Medulla oblongata (tissue), 1 donor: Measurements from ENCODE around the gene KLRG1.
A peak's percentile ranks its signal among the peaks of the same experiment; 100 is the strongest.

ENCODE experiments used
- DNase-seq: peaks from one replicate; pipeline ENCODE4 v3.0.0-alpha.2; 2015; ENCODE audit errors: extremely low spot score

The KLRG1 gene

GRCh38 chr12:8985213-8985754, 4.1 kb upstream of the KLRG1 start:
- DNase-seq = no peak

DNA sequence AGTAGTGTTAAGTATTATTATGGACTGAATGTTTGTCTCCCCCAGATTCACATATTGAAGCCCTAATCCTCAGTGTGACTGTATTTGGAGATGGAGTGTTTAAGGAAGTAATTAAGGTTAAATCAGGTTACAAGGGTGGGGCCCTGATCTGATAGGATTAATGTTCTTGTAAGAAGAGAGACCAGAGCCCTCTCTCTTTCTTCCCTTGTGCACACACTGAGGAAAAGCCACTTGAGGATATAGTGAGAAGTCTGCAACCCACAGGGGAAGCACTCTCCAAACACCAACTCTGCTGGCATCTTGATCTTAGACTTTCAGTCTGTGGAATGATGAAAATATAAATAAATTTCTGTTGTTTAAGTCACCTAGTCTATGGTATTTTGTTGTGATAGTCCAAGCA, 2.2 kb upstream of the KLRG1 start:
- no peak for DNase-seq

DNA sequence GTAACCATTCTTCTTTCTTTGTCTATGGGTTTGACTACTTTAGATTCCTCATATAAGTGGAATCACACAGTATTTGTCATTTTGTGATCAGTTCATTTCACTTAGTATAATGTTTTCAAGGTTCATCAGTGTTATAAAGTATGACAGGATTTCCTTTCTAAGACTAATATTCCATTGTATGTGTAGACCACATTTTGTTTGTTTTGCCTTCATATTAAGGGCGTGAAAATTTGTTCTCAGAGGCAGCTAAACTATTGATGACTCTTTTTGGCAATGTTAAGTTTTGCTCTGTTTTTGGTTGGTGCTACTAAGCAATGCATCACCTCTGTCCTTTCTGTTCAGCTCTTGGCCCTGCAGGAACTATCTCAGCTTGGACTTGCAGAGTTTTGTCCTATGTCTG, 1.7 kb upstream of the KLRG1 start:
- no peak for DNase-seq

DNA sequence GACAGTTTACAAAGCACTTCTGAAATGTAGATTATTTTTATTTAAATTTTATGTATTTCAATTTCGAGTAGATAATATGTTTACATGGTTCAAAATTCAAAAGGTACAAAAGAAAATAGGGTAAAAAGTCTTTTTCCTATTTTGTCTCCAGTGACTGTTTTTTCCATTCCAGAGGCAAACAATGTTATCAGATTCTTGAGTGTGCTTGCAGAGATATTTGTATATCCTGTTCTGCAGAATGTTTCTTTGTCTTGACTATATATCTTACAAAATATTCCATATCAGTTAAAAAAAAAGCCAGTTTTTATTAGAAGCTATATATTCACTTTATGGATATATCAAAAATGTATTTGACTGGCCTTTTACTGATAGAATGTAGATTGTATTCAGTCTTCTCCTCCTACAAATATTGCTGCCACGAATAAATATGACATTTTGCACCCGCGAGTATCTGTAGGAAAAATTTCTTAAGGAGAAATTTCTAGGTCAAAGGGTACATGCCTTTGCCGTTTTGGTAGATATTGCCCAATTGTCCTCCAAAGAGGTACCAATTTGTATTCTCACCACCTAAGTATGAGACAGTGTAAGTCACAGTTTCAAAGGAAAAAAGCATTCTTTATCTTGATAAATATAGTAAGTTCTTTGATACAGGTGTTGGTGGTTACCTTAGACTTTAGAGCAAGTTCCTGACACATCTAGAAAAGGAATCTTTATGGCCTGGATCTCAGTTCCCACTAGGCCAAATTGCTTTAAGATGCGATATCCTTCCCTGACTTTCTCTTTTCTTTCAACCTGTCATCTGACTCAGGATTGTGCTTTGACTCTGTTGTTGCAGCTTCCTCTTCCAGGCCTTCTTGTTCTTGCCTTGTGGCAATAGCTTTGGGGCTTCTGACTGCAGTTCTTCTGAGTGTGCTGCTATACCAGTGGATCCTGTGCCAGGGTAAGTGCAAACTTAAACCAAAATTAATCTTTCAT, 2.3 kb downstream of the KLRG1 start:
- DNase-seq = peak; percentile 18

- no peak for DNase-seq
Observed at GRCh38 chr12:8993827-8994226, 4.5 kb downstream of the KLRG1 start.

DNA sequence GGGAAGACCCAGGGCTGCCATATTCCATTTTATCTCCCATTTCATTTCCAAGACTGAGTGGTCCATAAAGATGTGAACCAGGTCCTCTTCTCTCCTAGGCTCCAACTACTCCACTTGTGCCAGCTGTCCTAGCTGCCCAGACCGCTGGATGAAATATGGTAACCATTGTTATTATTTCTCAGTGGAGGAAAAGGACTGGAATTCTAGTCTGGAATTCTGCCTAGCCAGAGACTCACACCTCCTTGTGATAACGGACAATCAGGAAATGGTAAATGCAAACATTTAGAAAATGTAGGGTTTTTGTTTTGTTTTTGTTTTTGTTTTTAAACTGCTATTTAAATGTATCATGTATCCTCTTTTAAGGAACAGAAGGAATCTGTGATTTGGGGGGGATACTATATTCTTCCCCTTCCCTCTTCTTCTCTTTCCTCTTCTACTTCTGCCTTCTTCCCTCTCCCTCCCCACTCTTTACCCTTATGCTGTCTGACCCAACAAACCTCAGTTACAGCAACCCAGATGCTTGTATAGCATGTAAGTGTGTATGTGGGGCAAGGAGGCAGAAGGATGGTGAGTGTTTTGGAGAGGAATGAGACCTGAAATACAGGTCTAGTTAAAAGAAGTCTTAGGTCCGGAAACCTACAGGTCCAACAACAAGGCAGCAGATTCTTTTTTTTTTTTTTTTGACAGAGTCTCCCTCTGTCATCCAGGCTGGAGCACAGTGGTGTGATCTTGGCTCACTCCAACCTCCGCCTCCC, 5.9 kb downstream of the KLRG1 start:
- no peak for DNase-seq

DNA sequence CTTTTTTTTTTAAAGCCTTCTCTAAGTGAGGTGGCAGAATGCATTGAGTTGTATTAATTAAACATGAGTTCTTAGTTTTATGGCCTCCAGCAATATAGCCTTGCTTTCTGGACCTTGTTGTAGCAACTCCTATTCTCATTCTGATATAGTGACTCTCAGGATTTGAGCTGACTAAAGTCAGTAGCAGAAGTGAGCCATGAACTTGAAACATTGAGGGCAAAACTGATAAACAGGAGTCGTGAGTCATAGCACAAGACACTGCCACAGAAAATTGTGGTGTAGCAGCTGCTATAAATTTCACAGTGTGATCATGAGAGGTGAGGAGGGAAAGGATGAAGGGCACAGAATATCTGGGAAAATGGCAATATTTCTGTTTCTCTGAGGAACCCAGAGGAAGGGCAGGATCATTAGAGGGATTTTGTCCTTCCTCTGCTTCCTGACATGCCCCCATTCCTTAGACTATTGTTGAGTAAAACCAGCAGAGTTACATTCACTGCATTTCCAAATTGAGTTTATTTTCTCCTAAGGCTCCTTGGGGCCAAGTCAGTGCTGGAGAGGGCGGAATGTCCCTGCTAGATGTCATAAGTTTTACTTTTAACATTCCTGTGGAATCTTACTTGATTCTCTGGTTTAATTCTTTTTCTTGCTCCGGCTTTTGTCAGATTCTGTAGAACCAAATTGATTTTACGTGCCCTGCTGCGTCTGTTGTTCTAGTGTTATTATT, 7.5 kb downstream of the KLRG1 start:
- DNase-seq = no peak

GRCh38 chr12:9001233-9001632, 11.9 kb downstream of the KLRG1 start:
- DNase-seq = no peak

GRCh38 chr12:9002335-9002734, 13.0 kb downstream of the KLRG1 start:
- DNase-seq = no peak

DNA sequence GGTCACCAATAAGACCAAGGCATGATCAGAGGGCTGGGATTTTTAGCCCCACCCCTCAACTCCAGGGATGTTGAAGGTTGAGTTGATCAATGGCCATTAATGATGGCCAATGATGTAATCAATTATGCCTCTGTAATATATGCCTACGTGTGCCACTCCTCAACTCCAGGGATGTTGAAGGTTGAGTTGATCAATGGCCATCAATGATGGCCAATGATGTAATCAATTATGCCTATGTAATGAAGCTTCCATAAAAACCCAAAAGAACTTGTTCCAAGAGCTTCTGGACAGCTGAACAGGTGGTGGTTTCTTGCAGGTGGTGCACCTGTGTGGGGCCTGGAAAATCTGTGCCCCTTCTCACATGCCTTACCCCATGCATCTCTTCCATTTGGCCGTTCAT, 33.2 kb downstream of the KLRG1 start:
- no peak for DNase-seq

DNA sequence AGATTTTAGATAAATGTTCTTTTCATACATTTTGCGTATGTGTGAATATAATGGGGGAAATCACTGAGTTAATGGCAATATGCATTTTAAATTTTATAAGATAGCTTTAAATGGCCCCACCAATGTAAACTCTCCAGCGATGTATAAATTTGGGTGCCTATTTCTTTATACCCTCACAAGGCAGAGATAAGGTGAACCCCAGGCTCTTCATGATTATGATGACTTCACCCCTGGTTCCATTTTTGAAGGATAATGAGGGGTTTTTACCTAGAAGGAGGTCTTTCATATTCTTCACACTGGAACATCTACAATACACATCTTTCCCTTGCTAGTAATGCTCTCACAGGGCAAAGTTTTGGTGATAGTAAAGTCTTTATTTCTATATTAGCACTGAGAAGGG, 35.2 kb downstream of the KLRG1 start:
- no peak for DNase-seq

DNA sequence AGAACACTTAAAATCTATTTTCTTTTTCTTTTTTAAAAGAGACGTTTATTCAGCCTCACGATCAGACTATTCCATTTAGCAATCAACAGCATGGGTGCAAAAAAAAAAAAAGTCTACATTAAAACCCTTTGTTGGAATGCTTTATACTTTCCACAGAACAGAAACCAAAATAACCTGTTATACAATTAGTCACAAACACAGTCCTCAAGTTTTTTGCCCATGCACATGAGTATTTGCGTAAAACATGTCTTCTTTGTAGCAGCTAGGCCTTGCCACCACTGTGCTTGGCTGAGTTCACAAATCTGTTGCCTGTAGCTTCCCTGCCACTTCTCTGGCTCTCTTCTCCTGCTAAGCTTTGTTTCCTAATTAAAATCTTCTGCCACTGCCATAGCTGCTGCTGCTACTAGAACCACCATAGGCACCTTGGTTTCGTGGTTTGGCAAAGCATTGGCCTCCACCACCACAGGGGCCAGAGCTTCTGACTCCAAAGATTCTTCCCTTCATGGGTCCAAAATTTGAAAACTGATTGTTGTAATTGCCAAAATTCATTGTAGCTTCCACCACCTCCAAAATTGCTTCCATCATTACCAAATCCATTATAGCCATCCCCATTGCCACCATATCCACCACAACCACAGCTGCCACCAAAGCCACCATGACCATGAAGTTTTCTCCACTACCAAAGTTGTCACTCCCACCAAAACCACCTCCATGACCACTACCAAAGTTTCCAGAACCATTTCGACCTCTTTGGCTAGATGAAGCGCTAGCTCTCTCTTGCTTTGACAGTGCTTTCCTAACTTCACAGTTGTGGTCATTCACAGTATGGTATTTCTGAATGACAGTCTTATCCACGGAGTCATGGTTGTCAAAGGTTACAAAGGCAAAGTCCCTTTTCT, 38.1 kb downstream of the KLRG1 start:
- DNase-seq = no peak

GRCh38 chr12:9030776-9031175, 41.4 kb downstream of the KLRG1 start:
- no peak for DNase-seq

GRCh38 chr12:9032202-9032964, 43.0 kb downstream of the KLRG1 start:
- DNase-seq = no peak

DNA sequence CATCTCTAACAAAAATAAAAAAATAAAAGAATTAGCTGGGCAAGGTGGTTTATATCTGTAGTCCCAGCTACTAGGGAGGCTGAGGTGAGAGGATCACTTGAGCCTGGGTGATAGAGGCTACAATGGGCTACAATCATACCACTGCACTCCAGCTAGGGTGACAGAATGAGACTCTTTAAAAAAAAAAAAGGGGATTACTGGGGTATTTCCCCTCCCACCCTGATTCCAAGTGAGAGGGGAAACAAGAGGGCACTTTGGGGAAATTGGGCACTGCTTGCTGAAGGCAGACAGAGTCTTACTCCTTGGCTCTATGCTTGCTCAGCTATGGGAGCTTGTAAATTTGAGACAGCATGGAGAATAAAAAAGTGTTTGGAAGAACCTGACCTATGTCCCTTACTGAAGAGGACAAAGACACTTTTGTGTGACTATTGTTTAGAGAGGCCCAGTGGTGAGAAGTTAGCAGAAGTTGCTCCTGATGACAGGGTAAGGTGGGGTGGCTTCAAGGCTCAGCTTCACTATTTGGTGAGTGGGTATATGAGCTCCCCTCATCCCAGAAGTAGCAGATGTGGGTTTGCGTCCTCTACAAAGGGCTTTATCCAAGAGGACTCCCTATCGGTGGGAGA, 44.0 kb downstream of the KLRG1 start:
- no peak for DNase-seq

DNA sequence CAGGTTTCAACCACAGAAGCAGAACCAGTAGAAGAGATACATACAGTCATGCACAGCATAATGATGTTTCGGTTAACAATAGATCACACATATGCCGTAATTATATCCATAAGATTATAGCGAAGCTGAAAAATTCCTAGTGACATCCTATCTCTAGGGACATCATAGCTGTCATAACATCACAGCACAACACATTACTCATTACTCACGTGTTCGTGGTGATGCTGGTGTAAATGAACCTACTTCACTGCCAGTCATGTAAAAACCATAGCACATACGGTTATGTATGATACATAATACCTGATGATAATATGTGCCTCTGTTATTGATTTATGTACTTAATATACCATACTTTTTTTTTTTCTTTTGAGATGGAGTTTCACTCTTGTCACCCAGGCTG, 44.7 kb downstream of the KLRG1 start:
- DNase-seq = no peak

GRCh38 chr12:9036227-9036626, 46.9 kb downstream of the KLRG1 start:
- DNase-seq = no peak

DNA sequence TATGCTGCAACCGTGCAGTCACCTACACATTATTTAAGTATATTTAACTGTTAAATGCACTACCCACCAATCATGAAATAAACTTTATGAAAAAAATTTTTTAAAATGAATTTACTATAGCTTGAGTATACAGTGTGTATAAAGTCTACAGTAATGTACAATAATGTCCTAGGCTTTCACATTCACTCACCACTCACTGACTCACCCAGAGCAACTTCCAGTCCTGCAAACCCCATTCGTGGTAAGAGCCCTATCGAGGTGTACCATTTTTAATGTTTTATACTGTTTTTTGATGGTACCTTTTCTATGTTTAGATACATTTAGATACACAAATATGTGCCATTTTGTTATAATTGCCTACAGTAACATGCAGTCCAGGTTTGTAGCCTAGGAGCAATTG, 48.1 kb downstream of the KLRG1 start:
- no peak for DNase-seq

- peak; percentile 77 for DNase-seq
Observed at GRCh38 chr12:9039397-9039977, 50.1 kb downstream of the KLRG1 start.
